Fibroblast of mammary gland (primary cell): ENCODE results near the gene RABEP1.
"Not testable (repeated sequence)": the region's sequence is repeated elsewhere in the genome, so short reads cannot be mapped to it uniquely, and the experiment has no call there.

ENCODE experiments used
- DNase-seq: peaks from one replicate; pipeline ENCODE4 v3.0.0-alpha.2; 2010; ENCODE audit warnings: low read depth
- H3K4me3 ChIP-seq: 2 replicates; pipeline ENCODE4 v1.5.1; 2011; ENCODE audit warnings: low read depth, mild to moderate bottlenecking, low read length, moderate library complexity; ENCODE audit not compliant: control insufficient read depth
- CTCF ChIP-seq: conservative IDR thresholded peaks from 2 replicates; pipeline ENCODE4 v1.5.1; 2011; ENCODE audit warnings: low read depth, low read length, inconsistent platforms; ENCODE audit not compliant: control insufficient read depth, insufficient read depth

Gene RABEP1, protein sequence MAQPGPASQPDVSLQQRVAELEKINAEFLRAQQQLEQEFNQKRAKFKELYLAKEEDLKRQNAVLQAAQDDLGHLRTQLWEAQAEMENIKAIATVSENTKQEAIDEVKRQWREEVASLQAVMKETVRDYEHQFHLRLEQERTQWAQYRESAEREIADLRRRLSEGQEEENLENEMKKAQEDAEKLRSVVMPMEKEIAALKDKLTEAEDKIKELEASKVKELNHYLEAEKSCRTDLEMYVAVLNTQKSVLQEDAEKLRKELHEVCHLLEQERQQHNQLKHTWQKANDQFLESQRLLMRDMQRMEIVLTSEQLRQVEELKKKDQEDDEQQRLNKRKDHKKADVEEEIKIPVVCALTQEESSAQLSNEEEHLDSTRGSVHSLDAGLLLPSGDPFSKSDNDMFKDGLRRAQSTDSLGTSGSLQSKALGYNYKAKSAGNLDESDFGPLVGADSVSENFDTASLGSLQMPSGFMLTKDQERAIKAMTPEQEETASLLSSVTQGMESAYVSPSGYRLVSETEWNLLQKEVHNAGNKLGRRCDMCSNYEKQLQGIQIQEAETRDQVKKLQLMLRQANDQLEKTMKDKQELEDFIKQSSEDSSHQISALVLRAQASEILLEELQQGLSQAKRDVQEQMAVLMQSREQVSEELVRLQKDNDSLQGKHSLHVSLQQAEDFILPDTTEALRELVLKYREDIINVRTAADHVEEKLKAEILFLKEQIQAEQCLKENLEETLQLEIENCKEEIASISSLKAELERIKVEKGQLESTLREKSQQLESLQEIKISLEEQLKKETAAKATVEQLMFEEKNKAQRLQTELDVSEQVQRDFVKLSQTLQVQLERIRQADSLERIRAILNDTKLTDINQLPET

DNA sequence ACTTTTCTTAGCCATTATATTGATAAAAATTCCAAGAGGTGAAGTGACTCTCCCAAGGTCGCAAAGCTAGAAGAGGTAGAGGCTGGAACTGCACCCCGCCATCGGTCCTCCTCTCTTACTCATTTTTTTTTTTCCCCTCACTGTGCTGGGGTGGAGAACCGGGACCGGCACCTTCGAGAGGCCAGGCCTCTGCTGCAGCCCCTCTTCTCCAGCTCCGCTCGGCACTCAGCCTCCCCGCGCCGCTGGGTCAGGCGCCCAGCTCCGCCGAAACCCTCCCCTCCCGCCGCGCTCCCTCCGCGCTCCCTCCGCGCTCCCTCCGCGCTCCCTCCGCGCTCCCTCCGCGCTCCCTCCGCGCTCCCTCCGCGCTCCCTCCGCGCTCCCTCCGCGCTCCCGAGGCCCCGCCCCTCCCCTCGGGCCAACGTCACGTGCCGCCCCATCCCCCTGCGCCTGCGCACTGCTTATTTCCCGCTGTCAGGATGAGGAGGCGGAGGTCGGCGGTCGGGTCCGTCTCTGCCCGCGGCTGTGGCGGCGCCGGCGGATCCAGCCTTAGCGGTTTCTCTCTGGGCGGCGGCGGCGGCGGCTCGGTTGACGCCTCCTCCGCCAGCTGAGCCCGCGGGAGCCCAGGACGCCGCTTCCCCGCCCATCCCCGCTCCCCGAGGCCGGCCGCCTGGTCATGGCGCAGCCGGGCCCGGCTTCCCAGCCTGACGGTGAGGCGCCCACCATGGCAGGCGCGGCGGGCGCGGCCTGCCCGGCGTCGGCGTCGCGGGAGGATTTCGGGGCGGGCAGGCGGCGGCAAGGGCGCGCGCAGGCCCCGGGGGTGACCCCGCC lies at the start of gene RABEP1:
Gene RABEP1 (plus strand): TSS at position 471 of the 828 bp plus-strand sequence. CDS start 203 bp downstream, at position 674.
- H3K4me3 ChIP-seq = peak within 1 kb of the TSS; percentile 68
- peak; percentile 82 for DNase-seq
- no peak for TF ChIP-seq CTCF

DNA sequence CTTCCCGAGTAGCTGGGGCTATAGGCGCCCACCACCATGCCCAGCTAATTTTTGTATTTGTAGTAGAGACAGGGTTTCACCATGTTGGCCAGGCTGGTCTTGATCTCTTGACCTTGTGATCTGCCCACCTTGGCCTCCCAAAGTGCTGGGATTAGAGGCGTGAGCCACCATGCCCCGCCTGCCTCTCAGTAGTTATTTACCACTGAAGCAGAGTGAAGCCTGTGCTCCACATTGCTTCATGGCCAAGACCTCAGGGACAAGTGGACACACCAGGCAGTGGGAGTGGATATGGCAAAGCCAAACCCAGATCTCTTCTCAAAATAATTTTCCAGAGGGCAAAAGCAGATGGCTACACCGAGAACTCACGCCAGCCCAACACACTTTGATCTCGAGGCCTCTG lies 48.6 kb upstream of the RABEP1 start:
- H3K4me3 ChIP-seq, DNase-seq: not testable (repeated sequence)

DNA sequence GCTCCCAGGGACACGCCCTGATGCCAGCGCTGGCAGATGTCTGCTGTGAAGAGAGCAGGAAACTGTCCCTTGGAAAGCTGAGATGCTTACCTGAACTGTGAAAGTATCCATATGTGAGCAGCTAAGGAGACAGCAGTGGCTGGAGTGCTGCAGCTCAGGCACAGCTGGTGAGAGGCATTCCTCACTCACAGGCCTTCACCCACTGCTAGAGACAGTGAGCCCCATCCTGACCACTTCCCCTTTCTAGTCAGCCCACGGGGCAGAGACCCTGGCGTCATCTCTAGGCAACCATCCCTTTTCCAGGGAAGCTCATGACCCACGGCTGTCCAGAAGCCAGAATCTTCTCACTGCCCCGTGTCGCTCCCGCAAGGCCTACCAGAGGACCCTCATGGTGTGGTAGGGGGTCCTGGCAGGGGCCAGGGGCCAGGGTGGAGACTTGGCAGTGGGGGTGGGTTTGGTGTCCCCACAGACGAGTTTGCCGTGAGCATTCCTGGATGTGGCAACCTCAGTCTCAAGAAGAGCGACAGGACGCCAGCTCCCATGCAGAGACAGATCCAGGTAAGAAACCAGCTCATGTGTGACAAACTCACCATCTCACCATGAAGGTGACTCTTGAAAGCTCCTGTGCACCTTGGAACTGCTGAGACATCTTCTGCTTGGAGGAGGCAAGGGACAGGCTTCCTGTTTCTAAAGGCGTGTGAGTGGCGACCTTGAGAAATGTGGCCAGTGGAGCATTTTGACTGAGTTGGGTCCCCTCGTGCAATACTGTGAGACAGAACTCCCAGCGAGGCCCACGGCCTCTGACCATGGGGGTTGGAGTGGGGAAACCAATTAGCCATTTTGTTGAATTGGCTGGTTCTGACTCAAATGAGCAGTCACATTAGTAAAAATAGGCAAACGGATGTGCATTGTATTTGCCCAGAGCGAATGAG lies 47.2 kb upstream of the RABEP1 start, which contains the start of gene SCIMP:
Gene SCIMP (minus strand): TSS at position 216 of the 932 bp plus-strand sequence. CDS start 105 bp downstream, at position 111.
- DNase-seq = no peak

GRCh38 chr17:5236938-5237540 lies 45.0 kb upstream of the RABEP1 start:
- no peak for TF ChIP-seq CTCF
- no peak overlapping the region for H3K4me3 ChIP-seq
- DNase-seq = no peak

More for the DNA sequence above, 47.2 kb upstream of the RABEP1 start, which contains the start of gene SCIMP:
- no peak within 1 kb of the TSS for H3K4me3 ChIP-seq
- no peak for TF ChIP-seq CTCF

DNA sequence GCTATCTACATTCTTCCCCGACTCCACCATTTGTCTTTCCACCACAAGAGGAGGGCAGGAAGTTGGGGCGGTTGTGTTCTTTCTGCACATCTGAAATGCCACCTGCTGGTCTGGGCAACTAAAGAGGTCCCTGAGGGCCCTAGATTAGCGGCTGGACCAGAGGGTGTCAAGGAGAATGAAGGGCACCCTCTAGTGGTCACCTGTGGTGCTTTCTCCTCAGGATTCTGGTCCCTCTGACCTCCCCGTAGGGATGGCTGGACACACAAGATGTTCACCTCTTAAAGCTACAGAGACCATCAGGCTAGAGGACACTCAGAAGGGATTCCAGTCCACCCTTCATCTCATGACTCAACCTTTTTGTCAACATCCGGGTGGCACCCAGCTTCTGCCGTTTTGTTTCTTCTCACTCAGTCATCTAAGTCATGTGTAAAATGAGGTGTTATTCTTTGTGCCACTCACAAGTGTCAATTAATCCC lies 44.5 kb upstream of the RABEP1 start:
- DNase-seq = peak; percentile 75
- no peak overlapping the region for H3K4me3 ChIP-seq
- peak; percentile 77 for TF ChIP-seq CTCF

DNA sequence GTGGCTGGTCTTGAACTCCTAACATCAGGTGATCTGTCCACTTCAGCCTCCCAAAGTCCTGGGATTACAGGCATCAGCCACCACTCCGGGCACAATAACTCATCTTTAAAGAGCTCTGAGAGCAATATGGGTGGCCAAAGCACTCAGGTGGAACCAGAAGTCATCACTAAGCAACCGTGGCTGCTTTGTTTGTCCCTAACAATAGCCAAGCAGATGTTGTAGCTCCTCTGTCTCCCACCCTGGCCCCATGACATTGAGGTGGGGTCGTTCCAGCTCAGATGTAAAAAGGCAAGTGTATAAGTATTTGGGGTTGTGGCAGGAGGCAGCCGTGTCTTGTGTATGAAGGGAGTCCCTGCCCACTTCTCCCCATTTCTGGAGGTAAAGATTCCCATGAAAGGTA lies 43.8 kb upstream of the RABEP1 start:
- no peak for DNase-seq
- no peak for TF ChIP-seq CTCF
- no peak overlapping the region for H3K4me3 ChIP-seq

DNA sequence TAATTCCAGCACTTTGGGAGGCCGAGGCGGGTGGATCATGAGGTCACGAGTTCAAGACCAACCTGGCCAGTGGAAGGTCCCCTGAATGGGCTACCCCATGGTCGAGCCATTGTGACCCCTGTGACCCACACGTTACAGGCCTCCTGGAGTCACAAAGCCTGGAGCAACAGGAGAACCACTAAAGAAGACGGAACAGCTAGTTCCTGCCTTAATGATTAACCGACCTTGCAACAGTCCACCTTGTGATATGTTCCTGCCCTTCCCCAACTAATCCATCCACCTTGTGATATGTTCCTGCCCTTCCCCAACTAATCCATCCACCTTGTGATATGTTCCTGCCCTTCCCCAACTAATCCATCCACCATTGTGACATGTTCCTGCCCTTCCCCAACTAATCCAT lies 42.3 kb upstream of the RABEP1 start:
- not testable (repeated sequence) for H3K4me3 ChIP-seq, DNase-seq
